Upper lobe of left lung (tissue), 4 donors: ENCODE results near the gene ARRDC3.

Experiments used
- POLR2A ChIP-seq, 4 donors: fragments of 450-650 bp; IDR thresholded peaks; one replicate each; pipeline ENCODE4 v1.5.1; 2016 to 2017; ENCODE audit warnings: antibody characterized with exemption in 4 of 4, mild to moderate bottlenecking in 2 of 4
- TF ChIP-seq, protein P1 (sequence below), 6 experiments: fragments of 450-650 bp in 4 of 6; fragments of 200-600 bp in 2 of 6; sonication (generic) in 2 of 6; IDR thresholded peaks; one replicate each; pipeline ENCODE4 v1.5.1; 2016 to 2019; ENCODE audit warnings: antibody characterized with exemption in 6 of 6

DNA sequence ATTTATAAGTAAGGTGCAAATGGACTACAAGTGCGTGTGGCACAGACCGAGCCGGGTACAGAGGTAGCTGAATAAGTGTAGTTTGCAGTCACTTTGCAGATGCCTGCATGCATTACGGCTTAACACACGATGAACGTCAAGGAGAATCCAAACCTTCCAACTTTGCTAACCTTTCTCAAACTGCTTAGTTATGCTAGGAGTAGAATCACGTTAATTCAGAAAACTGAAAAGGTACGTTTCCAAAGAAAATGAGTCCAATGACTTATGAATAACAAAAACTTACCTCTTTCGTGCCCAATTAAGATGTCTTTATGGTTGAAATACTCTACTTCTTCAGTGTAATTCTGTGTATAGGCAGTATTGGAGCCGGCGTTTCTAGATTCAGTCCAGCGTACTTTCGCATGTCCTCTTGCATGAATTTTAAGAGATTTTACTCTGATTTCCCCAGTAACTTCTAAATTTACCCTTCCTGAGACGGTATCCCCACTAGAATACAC lies 539 bp downstream of the ARRDC3 start:
- TF ChIP-seq POLR2A (IDR thresholded peaks at IDR 0.05), result no peak
- TF ChIP-seq, protein P1, sequence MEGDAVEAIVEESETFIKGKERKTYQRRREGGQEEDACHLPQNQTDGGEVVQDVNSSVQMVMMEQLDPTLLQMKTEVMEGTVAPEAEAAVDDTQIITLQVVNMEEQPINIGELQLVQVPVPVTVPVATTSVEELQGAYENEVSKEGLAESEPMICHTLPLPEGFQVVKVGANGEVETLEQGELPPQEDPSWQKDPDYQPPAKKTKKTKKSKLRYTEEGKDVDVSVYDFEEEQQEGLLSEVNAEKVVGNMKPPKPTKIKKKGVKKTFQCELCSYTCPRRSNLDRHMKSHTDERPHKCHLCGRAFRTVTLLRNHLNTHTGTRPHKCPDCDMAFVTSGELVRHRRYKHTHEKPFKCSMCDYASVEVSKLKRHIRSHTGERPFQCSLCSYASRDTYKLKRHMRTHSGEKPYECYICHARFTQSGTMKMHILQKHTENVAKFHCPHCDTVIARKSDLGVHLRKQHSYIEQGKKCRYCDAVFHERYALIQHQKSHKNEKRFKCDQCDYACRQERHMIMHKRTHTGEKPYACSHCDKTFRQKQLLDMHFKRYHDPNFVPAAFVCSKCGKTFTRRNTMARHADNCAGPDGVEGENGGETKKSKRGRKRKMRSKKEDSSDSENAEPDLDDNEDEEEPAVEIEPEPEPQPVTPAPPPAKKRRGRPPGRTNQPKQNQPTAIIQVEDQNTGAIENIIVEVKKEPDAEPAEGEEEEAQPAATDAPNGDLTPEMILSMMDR (IDR thresholded peaks at IDR 0.05), result no peak
